ENCODE data around the gene SBF1. TPM values are rescaled to one million over a fixed set of nuclear protein-coding genes. Genes with fewer than 3 reads are reported as not detected.

SBF1 gene
- total RNA-seq, 4 donors from 2014 or later: 56.1 to 121 (median 86.9) TPM

GRCh38 chr22:50438305-50439275 lies 36.2 kb downstream of the SBF1 start:
- WGBS: 86% methylated on average over 25 of the region's 34 CpGs

DNA sequence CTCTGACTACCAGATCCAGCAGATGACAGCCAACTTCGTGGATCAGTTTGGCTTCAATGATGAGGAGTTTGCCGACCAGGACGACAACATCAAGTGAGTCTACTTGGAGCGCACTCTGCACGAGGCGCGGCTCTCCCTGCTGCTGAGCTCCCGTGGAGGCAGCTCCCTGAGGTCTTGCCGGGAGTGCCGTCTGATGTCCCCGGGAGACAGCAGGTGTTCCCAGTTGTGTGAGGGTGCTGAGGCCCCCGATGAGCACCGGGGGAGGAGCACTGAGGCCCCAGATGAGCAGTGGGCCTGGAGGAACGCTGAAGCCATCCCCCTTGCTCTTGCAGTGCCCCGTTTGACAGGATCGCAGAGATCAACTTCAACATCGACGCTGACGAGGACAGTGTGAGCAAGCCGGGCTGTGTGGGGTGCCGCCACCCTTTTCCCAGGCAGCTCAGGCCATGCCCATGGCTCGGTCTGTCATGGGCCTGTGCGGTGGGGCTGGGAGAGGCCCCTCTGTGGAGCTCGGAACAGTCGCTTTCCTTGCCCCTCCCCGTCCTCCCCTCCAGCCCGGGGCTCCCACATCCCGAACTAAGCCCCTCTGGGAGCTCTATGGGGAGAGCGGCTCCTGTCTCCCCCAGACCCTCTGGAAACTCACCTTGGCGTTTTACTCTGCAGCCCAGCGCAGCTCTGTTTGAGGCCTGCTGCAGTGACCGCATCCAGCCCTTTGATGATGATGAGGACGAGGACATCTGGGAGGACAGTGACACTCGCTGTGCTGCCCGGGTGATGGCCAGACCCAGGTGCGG lies 37.1 kb downstream of the SBF1 start:
- no peak for DNase-seq (ENCODE audit: extremely low spot score)
- intact Hi-C loops (cut with DNase I): no loop called here
- H3K4me1 ChIP-seq: no peaks in the 10 kb centered on the region
- H3K4me3 ChIP-seq: no peak overlapping the region
- WGBS: 87% methylated on average over 8 of the region's 36 CpGs
- H3K27ac ChIP-seq (replicated peaks in 1 of 4): no peak overlapping the region
- TF ChIP-seq POLR2AphosphoS5 (IDR thresholded peaks at IDR 0.05) (no peak), EP300 (IDR thresholded peaks at IDR 0.05) (no peak)
- TF ChIP-seq, protein P1, sequence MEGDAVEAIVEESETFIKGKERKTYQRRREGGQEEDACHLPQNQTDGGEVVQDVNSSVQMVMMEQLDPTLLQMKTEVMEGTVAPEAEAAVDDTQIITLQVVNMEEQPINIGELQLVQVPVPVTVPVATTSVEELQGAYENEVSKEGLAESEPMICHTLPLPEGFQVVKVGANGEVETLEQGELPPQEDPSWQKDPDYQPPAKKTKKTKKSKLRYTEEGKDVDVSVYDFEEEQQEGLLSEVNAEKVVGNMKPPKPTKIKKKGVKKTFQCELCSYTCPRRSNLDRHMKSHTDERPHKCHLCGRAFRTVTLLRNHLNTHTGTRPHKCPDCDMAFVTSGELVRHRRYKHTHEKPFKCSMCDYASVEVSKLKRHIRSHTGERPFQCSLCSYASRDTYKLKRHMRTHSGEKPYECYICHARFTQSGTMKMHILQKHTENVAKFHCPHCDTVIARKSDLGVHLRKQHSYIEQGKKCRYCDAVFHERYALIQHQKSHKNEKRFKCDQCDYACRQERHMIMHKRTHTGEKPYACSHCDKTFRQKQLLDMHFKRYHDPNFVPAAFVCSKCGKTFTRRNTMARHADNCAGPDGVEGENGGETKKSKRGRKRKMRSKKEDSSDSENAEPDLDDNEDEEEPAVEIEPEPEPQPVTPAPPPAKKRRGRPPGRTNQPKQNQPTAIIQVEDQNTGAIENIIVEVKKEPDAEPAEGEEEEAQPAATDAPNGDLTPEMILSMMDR (IDR thresholded peaks at IDR 0.05): no peak
- no peaks in the 10 kb centered on the region for H3K9me3 ChIP-seq
- H3K27me3 ChIP-seq: no peaks in the 10 kb centered on the region
- peaks cover 57 to 82% (median 79%) of the 10 kb centered on the region in 4 donors for H3K36me3 ChIP-seq

More at GRCh38 chr22:50438305-50439275, 36.2 kb downstream of the SBF1 start:
- Histone ChIP-seq H3K27ac (replicated peaks in 1 of 4) (no peak overlapping the region), H3K4me1 (peaks cover 0 to 4% (median 1%) of the 10 kb centered on the region in 4 donors), H3K27me3 (no peaks in the 10 kb centered on the region), H3K36me3 (peaks cover 54 to 83% (median 78%) of the 10 kb centered on the region in 4 donors), H3K4me3 (no peak overlapping the region), H3K9me3 (no peaks in the 10 kb centered on the region)
- DNase-seq (ENCODE audit: extremely low spot score): no peak
- TF ChIP-seq POLR2A (IDR thresholded peaks at IDR 0.05; ENCODE audit: low read depth) (no peak), POLR2AphosphoS5 (IDR thresholded peaks at IDR 0.05) (no peak), EP300 (IDR thresholded peaks at IDR 0.05) (no peak)
- TF ChIP-seq, protein P1 (IDR thresholded peaks at IDR 0.05): no peak
- intact Hi-C loops (cut with DNase I): no loop called here

- TF ChIP-seq EP300 (IDR thresholded peaks at IDR 0.05) (no peak), POLR2AphosphoS5 (IDR thresholded peaks at IDR 0.05) (no peak), POLR2A (IDR thresholded peaks at IDR 0.05; ENCODE audit: low read depth) (no peak)
- Histone ChIP-seq H3K4me1 (no peaks in the 10 kb centered on the region), H3K27ac (replicated peaks in 1 of 4) (no peak overlapping the region), H3K36me3 (peaks cover 66 to 87% (median 85%) of the 10 kb centered on the region in 4 donors), H3K4me3 (no peak overlapping the region), H3K27me3 (no peaks in the 10 kb centered on the region), H3K9me3 (no peaks in the 10 kb centered on the region)
- DNase-seq (ENCODE audit: extremely low spot score): no peak
- intact Hi-C loops (cut with DNase I): no loop called here
- WGBS: 90% methylated on average over 14 of the region's 25 CpGs
Observed at GRCh38 chr22:50436841-50437341, 37.9 kb downstream of the SBF1 start.

GRCh38 chr22:50436015-50436830 lies 38.6 kb downstream of the SBF1 start:
- no peak overlapping the region for H3K4me3 ChIP-seq
- H3K27ac ChIP-seq (replicated peaks in 1 of 4): no peak overlapping the region
- no peaks in the 10 kb centered on the region for H3K27me3 ChIP-seq
- no peaks in the 10 kb centered on the region for H3K9me3 ChIP-seq
- TF ChIP-seq POLR2AphosphoS5 (IDR thresholded peaks at IDR 0.05): no peak
- TF ChIP-seq POLR2A (IDR thresholded peaks at IDR 0.05; ENCODE audit: low read depth): no peak
- TF ChIP-seq EP300 (IDR thresholded peaks at IDR 0.05): no peak
- TF ChIP-seq, protein P1 (IDR thresholded peaks at IDR 0.05): no peak
- peaks cover 69 to 87% (median 85%) of the 10 kb centered on the region in 4 donors for H3K36me3 ChIP-seq
- no peaks in the 10 kb centered on the region for H3K4me1 ChIP-seq
- no peak for DNase-seq (ENCODE audit: extremely low spot score)
- intact Hi-C loops (cut with DNase I): no loop called here
- 86% methylated on average over 19 of the region's 37 CpGs for WGBS

All from esophagus muscularis mucosa (tissue), 4 donors.